SIG-M5 treated with dmso at 0.1 percent for 504 hours (cell line): Measurements from ENCODE around the gene ZBTB5.
"Not testable (repeated sequence)": the region's sequence is repeated elsewhere in the genome, so short reads cannot be mapped to it uniquely, and the experiment has no call there.

ENCODE experiments used
- DNase-seq: peaks from one replicate; lab custom pipeline; 2025; ENCODE audit not compliant: unreplicated experiment; lab: John Stamatoyannopoulos, UW

Gene ZBTB5

DNA sequence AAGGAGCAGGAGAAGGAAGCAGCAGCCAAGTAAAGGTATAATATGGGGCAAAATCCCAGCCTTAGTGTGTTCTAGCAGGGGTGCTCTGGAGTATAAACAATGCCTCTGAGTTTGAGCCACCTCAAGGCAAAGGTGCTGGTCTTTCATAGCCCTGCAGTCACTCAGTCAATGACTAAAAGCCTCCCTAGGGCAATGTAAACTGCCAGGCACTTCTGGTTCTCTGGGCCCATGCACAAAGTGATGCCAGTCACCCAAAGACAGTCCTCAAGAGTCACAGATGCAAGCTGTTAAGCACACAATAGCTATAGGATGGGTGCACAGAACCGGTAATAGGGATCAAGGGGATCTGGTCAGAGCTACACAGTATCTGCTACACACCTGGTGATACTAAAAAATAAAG lies 12.6 kb downstream of the ZBTB5 start:
- DNase-seq: no peak

- no peak for DNase-seq
These were observed 13.6 kb downstream of the ZBTB5 start for GRCh38 chr9:37451628-37452027.

- DNase-seq: no peak
These were observed 15.2 kb downstream of the ZBTB5 start for GRCh38 chr9:37449862-37450632.

GRCh38 chr9:37447111-37447510 lies 18.1 kb downstream of the ZBTB5 start:
- no peak for DNase-seq

- no peak for DNase-seq
These were observed 18.8 kb downstream of the ZBTB5 start for GRCh38 chr9:37446401-37446800.

DNA sequence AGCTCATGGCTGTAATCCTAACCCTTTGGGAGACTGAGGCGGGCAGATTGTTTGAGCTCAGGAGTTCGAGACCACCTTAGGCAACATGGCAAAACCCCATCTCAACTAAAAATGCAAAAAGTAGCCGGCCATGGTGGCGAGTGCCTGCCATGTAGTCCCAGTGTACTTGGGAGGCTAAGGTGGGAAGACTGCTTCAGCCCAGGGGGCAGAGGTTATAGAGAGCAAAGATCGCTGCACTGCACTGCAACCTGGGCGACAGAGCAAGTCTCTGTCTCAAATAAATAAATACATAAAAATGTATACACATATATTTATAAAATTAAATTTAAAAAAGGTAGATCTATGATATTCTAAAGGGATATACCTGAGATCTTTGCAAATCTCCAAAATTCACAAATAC lies 19.4 kb downstream of the ZBTB5 start:
- DNase-seq: no peak

- DNase-seq: no peak
These were observed 20.4 kb downstream of the ZBTB5 start for GRCh38 chr9:37444890-37445289.

- no peak for DNase-seq
These were observed 21.7 kb downstream of the ZBTB5 start for GRCh38 chr9:37443566-37443965.

DNA sequence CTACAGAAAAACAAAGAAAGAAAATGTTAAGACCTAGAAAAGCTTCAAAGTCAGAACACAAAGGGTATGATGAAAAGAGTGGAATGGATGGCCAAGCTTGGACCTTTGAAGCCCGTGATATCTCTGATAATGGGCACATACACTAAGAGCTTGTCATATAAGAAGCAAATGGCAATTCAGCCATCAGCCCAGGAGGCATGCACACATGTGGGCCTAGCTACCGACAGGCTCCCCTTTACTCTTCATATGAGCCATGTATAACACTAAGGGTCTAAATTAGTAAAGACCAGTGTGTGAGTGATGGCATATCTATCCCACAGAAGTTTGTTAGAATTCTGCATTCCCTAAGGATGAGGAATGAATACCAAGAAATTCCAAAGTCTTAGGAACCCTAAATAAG lies 22.7 kb downstream of the ZBTB5 start:
- no peak for DNase-seq

GRCh38 chr9:37441776-37442370 lies 23.4 kb downstream of the ZBTB5 start:
- DNase-seq: no peak

- DNase-seq: no peak
These were observed 26.9 kb downstream of the ZBTB5 start for GRCh38 chr9:37438359-37438758.

DNA sequence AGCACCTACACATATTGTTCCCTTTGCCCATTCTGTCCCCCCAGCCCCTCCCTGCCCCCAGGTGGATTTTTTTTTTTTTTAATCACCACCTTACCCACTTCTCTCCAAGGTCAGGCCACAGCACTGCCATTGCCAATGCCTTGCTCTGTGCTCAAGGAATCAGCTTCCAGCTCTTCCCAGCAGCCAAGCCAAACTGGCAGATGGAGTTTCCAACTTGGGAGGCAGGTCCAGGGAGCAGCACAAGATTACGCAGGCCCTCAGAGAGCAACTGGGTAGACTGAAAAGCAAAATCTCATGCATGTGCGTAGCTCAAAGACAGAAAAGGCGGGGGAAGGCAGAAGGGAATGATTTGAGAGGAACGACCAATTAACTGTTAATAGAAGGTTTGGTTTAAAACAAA lies 27.6 kb downstream of the ZBTB5 start:
- DNase-seq: no peak

DNA sequence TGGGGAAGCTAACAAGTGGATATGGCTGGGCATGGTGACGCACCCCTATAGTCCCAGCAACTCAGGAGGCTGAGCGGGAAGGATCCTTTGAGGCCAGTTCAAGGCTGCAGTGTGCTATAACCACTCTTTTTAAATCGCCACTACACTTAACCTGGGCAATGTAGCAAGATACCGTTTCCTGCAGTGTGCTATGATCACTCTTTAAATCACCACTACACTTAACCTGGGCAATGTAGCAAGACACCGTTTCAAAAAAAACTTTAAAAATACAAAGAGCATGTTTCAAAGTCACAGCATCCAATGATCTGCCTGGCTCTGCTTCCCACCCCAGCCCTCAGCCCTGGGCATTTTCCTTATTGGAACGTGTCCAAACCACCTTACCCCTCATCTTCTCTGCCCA lies 28.2 kb downstream of the ZBTB5 start:
- no peak for DNase-seq

DNA sequence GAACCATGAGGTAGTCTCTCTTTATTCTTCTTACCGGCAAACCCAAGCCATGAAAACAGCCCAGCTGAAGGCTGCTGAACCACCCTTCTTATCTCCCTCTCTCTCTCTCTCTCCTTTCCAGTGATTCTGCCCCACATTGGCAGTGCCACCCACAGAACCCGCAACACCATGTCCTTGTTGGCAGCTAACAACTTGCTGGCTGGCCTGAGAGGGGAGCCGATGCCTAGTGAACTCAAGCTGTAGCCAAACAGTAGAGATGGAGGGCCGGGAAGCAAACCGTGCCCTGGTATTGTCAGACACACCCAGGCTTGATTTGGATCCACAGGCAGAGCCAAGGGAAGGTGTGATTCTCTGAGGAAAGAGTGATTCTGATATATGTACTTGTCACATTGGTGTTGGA lies 28.7 kb downstream of the ZBTB5 start:
- DNase-seq: no peak

DNA sequence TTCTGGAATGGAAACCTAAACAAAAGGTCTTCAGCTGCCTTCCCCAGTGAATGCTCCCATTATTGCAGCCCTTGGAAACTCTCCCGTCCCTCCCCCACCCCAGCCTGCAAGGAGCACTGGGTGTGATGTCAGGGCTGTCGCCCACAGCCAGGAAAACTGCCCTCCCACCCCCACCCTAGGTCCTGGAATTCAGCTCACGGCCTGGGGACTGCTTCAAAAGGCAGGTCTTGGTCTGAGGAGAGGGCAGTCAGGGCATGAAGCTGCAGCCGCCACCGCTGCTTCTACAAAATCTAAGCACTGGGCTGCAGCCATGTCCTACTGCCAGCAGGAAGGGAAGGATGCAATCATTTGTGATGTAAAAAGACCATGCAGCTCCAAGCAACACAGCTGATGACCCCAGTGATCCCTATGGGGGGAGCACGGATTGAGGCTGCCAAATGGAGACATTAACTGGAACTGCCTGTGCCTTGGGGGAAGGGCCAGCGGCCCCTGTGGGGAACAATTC lies 31.3 kb downstream of the ZBTB5 start:
- DNase-seq: no peak

GRCh38 chr9:37432020-37432419 lies 33.2 kb downstream of the ZBTB5 start:
- DNase-seq: no peak

DNA sequence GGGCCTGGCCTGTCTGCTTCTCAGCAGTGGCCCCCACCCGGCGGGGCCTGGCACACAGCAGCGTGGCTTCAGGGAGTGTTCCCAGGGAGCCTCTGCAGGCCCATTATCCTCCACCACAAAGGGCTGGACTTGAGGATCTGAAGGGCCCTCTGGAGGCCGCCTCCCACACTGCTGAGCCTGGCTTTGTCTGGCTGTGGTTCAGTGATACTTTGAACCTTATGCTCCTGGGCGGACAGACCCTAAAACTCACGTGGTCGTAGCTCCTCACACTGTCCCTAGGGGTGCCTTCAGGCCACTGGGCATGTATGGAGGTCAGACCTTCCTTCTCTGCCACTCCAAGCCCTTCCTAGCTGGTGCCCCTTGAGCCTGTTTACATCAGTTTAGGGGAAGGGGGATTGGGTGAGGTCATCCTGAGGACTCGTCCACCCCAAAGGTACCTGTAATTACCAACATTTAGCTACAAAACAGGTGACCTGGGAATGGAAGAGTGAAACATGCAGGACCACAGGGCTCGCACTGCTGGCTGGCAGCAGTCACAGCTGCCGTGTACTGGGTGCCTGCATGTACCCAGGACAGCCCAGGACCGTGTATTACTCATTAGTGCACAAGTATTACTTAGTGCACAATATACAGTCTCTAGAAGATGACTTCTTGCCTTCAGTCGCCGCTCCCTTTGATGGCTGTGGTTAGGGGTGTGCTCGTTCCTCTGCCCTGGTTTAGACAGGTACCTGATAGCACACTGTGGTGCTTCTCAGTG lies 34.2 kb downstream of the ZBTB5 start:
- DNase-seq: no peak

GRCh38 chr9:37429441-37430285 lies 35.6 kb downstream of the ZBTB5 start:
- no peak for DNase-seq

DNA sequence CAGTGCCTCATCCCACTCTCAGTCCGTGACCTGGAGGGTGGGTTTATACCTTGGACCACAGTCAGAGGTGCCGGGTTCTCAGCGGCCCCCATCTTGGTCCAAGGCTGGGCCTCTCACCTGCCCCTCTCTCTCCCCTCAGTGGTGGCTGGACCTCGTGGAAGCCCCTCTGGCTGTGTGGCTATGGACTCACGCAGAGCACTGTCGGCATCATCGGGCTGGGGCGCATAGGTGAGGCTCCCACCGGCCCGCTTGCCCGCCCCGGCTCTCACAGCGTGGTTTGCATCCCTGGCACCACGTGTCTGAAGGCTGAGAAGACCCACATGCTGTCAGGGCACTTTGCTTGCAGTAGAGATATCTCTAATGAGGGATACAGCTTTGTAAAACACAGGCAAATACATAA lies 36.9 kb downstream of the ZBTB5 start:
- no peak for DNase-seq

DNA sequence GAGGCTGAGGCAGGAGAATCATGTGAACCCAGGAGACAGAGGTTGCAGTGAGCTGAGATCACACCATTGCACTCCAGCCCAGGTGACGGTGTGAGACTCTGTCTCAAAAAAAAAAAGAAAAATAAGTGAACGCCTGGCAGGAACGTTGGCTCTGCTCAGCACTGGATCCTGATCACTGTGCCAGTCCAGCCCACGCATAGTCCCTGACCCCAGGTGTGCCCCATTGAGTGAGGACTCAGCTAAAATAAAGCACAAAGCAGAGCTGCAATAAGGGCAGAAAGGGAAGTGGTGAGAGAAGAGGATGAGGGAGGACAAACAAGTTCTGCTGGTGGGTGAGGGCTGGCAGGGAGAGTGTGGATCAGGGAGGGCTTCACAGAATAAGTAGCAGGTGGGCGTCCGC lies 38.4 kb downstream of the ZBTB5 start:
- no peak for DNase-seq

DNA sequence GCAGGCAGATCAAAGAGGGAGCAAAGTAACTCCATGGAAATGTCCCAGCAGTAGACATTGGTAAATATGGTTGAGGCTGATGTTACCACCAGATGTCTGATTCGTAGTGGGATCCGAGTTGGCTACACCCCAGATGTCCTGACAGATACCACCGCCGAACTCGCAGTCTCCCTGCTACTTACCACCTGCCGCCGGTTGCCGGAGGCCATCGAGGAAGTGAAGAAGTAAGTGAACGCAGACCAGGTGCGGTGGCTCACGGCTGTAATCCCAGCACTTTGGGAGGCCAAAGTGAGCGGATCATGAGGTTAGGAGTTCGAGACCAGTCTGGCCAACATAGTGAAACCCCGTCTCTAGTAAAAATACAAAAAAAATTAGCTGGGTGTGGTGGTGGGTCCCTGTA lies 38.8 kb downstream of the ZBTB5 start:
- not testable (repeated sequence) for DNase-seq
